SKM-1 (cell line): Measurements from ENCODE around the gene MEX3C.

ENCODE experiments used
- DNase-seq: peaks from one replicate; lab custom pipeline; 2025; ENCODE audit not compliant: unreplicated experiment; lab: John Stamatoyannopoulos, UW

MEX3C gene

DNA sequence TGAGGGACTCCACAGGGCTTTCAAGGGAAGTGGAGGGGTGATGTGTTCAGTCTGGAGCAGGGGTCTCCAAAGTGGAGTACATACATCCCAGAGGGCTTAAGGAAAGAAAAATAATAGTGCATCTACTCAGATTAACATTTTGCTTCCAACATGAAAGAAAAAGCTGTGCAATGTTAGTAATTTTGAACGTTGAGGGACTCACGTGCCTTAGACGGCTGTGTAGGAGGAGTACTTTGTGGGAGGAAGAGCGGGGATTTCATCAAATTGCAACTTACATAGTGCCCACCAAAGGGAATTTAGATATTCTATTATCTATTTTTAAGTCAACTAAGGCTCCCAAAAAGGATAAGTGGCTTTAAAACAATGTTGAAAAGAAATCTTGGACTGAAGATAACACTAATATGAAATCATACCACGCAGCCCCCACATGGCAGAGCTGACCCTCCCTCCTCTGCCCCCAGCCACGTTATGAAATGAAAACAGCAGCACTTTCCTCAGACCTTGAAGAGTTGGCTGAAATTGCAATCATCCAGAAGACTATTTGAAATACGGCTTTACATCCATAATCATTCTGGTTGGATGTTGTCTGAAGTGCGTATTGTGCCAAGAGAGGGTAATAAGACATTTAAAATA lies 42.9 kb downstream of the MEX3C start:
- DNase-seq = no peak

GRCh38 chr18:51153659-51154371 lies 43.7 kb downstream of the MEX3C start:
- no peak for DNase-seq

GRCh38 chr18:51151568-51152511 lies 45.6 kb downstream of the MEX3C start:
- DNase-seq = no peak

DNA sequence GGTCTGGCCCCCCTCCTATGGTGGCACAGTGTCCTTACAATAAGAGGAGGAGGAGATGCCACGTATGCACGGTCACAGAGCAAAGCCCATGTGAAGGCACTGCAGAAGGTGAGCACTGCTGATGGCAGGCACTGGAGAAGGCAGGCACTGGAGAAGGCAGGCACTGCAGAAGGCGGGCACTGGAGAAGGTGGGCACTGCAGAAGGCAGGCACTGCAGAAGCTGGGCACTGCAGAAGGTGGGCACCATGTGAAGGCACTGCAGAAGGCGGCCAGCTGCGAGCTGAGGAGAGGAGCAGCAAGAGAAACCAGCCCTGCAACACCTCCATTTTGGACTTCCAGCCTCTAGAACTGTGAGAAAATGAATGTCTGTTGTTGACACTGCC lies 46.3 kb downstream of the MEX3C start:
- no peak for DNase-seq

GRCh38 chr18:51150113-51150700 lies 47.3 kb downstream of the MEX3C start:
- no peak for DNase-seq

DNA sequence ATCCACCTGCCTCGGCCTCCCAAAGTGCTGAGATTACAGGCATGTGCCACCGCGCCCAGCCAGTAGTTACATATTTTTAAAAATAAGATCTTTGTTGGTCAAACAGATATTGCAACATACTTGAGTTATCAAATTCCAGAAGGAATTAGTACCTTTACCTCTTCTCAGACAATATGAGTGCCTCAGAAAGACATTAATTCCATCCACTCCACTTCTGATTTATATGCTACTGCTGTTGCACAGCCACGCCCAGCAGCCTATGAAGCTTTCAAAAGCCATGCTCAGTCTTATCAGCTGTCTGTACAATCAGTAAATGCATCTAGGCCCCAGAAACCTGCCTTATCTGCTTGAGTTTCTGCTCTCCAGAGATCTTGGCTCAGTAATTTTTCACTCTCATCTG lies 47.8 kb downstream of the MEX3C start:
- no peak for DNase-seq

DNA sequence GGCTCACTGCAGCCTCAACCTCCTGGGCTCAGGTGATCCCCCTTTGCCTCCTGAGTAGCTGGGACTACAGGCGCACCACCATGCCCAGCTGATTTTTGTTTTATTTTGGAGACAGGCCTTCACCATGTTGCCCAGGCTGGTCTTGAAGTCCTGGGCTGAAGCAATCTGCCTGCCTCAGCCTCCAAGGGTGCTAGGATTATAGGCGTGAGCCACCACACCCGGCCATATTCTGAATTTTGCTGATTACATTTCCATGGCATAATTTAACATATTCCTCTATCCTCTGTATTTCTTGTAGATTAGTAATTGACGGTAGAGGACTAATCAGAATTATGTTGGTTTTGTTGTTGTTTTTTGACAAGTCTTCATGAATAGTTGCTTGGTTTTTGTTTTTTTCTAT lies 50.6 kb downstream of the MEX3C start:
- DNase-seq = no peak

DNA sequence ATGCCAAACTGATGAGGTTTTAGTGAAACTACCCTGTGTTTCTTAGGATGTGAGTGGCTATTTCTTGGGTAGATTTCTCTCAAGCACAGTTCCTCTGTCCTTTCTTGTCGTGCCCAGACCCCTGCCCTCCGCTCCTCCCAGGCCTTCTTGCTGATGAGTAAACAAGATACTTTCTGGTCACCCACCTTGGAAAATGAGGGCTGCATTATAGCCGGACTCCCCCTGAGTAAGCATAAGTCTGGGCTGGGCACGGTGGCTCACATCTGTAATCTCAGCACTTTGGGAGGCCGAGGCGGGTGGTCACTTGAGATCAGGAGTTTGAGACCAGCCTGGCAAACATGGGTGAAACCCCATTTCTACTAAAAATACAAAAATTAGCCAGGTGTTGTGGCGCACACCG lies 58.5 kb downstream of the MEX3C start:
- DNase-seq = no peak

GRCh38 chr18:51137891-51138290 lies 59.6 kb downstream of the MEX3C start:
- DNase-seq = no peak

- DNase-seq = no peak
Measured at GRCh38 chr18:51137026-51137729, 60.3 kb downstream of the MEX3C start.

DNA sequence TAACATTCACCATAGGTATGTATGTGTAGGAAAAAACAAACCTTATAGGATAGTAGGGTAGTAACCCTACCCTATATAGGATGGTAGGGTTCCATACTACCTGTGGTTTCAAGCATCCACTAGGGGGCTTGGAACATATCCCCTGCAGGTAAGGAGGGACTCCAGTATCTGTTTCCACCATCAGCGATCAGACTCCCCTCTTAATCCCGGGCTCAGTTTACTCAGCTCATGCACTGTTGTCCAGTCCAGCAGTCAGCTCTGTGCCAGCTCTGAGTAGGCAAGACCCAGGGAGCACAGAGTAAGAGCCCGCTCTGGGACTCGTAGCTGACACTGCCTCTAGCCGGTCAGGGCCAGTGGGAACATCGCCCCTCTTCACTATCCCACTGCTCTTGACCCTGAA lies 61.7 kb downstream of the MEX3C start:
- no peak for DNase-seq

- no peak for DNase-seq
Measured at GRCh38 chr18:51135364-51135763, 62.1 kb downstream of the MEX3C start.

- DNase-seq = no peak
Measured at GRCh38 chr18:51134721-51135120, 62.8 kb downstream of the MEX3C start.

GRCh38 chr18:51133580-51134160 lies 63.8 kb downstream of the MEX3C start:
- no peak for DNase-seq

- no peak for DNase-seq
Measured at GRCh38 chr18:51132256-51132935, 65.1 kb downstream of the MEX3C start.

DNA sequence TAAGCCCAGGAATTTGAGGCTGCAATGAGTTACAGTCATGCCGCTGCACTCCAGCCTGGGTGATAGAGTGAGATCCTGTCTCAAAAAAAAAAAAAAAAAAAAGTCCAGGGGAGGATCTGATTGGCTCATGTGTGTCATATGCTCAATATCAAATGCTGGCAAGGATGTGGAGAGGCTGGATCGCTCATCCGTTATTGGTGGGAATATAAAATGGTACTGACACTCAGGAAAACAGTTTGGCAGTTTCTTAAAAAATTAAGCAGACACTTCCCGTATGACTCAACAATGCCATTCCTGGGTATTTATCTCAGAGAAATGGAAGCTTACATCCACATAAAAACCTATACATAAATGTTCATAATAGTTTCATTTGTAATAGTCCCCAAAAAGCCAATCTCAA lies 68.9 kb downstream of the MEX3C start:
- DNase-seq = no peak

GRCh38 chr18:51127664-51128063 lies 69.8 kb downstream of the MEX3C start:
- no peak for DNase-seq

GRCh38 chr18:51125976-51126375 lies 71.5 kb downstream of the MEX3C start:
- DNase-seq = no peak
